T-helper 1 cell (primary cell): ENCODE data around the gene IDUA.
"Not testable (repeated sequence)": the region's sequence is repeated elsewhere in the genome, so short reads cannot be mapped to it uniquely, and the experiment has no call there.

Source experiments
- DNase-seq, 5 donors: peaks; one replicate each; pipeline ENCODE4 v3.0.0-alpha.2; 2012 to 2020
- total RNA-seq, 4 donors: gene quantifications; one replicate each; lab custom pipeline; 2026; lab: John Stamatoyannopoulos, UW

IDUA gene
- total RNA-seq, result 26.8 to 36.4 (median 29.2) reads per million in 4 donors

DNA sequence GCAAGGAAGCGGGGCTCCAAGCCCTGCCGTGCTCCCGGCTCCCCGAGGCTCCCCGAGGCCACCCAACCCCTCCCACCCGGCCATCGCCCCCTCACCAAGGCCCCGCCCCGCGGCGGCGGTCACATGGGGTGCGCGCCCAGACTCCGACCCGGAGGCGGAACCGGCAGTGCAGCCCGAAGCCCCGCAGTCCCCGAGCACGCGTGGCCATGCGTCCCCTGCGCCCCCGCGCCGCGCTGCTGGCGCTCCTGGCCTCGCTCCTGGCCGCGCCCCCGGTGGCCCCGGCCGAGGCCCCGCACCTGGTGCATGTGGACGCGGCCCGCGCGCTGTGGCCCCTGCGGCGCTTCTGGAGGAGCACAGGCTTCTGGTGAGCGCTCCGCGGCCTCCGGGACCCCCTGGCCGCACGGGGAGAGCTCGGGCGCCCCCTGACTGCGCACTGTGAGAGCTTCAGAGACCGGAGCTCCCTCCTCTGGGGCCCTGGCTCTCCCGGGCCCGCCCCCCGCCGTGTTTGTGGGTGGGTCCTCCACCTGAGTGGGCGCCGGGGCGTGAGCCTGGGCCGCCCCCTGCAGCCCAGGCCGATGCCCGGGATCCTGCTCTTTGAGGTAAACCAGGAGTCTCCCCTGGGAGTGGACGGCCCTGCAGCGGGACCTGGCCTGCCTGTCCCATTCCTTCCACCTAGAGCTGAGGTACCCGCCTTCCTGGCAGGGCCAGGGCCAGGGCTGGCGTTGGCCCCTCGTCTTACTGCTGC, at the start of gene IDUA:
IDUA (plus strand) TSS at position 166 of the 745 bp plus-strand sequence; CDS start at position 207, 41 bp downstream.
- peak; percentile 69 to 83 (median 78) for DNase-seq

DNA sequence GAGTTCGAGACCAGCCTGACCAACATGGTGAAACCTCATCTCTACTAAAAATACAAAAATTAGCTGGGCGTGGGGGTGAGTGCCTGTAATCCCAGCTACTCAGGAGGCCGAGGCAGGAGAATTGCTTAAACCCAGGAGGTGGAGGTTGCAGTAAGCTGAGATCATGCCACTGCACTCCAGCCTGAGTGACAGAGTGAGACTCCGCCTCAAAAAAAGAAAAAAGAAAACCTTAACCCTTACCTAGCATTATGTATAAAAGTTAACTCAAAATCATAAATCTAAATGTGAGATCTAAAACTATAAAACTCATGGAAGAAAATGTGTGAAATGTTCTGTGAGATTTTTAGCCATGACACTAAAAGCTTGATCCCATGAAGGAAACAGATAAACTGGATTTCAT, 47.3 kb upstream of the IDUA start:
- DNase-seq, result not testable (repeated sequence)

DNA sequence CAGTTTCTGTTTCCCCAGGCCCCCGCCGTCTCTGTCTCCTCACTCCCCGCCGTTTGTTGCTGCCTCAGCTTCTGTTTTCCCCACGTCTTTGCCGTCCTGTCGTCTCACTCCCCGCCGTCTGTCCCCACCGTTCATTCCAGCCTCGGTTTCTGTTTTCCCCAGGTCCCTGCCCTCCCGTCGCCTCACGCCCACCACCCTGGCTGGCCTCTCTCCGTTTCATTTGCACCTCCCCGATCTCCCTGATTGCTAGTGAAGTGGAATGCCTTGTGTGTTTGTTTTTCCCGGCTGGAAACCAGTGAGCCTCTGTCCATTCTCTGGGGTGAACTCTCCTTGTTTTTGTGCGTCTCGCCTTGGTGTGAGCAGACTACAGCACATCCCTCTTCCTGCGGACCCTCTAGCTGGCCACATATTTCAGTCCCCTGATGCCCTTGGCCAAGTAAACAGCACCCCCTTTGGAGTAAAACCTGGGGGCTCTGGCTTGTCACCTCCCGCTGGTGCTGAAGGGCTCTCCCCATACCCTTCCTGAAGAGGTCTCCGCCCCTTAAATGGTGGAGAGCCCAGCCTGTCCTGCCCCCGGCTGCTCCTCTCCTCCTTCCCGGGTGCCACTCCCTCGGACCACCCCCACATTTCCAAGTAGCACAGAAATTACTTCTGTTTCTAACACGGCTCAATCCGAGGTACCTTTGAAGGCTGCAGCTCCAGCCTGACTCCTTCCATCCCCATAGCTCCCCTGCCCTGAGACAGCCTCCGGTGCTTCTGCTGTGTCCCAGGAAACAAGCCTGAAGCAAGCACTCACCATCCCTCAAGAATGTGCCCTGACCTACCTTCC, 41.4 kb upstream of the IDUA start:
- no peak for DNase-seq

DNA sequence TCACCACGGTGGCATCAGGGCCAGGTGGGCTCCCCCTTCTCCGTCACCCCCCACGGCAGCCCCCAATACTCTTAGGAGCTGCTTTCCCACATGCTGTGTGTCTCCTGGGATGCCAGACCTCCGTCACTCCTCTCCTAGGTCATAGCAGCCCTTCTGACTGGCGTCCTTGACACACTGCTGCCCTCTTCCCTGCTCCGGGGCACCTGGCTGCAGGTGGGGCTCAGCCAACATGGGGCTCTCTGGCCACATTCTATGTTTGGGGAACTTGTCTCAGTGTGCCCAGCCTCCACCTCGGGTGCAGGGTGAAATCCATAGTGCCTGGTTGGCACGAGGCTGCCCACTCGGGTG, 40.8 kb upstream of the IDUA start:
- no peak for DNase-seq

DNA sequence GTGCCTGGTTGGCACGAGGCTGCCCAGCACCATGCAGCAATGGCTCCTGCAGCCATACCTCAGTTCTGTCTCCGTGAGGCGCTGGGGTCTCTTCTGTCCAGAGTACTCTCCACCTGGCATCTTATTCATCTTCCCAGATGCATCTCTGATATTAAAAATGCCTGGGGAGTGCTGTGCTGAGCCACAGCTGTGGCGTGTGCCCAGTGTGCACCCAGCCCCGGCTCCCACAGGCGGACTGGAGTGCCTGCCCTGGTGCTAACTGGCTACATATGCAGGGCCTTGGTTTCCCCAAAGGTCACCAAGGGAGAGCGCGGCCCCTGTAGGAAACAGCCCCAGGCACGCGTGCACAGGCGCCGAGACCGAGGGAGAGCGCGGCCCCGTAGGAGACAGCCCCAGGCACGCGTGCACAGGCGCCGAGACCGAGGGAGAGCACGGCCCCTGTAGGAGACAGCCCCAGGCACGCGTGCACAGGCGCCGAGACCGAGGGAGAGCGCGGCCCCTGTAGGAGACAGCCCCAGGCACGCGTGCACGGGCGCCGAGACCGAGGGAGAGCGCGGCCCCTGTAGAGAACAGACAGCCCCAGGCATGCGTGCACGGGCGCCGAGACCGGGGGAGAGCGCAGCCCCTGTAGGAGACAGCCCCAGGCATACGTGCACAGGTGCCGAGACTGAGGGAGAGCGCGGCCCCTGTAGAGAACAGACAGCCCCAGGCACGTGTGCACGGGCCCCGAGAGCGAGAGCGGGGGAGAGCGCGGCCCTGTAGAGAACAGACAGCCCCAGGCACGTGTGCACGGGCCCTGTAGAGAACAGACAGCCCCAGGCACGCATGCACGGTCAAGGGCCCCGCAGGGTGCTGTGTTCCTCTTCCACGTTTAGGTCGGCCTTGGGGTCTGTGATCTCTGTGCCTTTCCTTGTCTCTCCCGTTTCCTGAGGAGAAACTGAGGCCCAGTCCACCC, 40.0 kb upstream of the IDUA start:
- DNase-seq, result no peak

DNA sequence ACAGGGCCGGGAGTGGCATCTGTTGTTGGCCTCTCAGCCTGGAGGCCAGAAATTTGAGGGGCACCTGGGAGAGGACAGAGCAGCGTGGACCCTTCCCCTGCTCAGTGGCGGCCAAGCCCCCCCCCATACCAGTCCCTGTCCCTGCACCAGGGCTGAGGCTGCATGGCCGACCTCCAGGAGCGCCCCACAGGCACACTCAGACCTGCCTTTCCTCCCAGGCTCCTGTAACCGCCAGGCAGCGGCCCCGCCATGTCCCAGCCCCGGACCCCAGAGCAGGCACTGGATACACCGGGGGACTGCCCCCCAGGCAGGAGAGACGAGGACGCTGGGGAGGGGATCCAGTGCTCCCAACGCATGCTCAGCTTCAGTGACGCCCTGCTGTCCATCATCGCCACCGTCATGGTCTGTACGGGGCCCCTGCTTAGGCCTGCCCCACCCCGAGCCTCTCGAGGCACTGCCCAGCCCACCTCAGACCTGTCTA, 39.3 kb upstream of the IDUA start:
- peak in 1 of 5 donors; percentile 8 for DNase-seq

DNA sequence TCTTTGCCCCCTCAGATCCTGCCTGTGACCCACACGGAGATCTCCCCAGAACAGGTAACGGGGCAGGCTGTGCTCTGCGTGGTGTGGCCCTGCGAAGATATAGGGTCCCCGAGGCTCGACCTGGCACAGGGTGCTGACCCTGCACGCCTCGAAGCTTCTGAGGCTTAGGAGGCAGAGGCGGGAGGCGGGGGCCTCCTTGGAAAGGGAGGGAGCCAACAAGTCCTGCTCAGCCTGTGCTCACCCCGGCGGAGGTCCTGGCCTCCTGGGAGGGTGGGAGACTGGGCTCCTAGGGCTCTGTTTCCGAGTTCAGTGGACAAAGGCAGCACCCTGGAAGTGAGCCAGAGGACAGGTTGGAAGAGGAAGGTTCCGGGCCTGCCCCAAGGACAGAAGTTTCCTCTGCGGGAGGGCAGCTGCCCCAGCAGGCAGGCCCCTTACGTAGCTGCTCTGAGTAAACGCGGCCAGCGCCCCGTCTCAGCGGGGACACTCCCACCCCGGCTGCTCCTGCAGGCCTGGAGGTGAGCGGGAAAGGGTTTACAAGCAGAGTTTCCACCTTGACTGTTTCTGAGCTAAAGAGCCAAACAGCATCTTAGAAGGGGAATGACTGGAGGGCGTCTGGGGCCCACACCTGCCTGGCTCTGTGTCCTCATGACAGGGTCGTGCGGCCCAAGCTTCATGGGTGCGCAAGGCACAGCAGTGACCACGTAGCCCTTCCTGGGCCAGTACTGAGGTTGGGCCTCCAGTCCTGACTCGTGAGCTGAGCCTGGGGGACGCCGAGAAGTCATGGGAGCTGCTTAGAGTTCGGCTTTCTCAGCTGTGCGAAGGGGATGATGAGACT, 38.5 kb upstream of the IDUA start:
- DNase-seq, result peak in 1 of 5 donors; percentile 4

DNA sequence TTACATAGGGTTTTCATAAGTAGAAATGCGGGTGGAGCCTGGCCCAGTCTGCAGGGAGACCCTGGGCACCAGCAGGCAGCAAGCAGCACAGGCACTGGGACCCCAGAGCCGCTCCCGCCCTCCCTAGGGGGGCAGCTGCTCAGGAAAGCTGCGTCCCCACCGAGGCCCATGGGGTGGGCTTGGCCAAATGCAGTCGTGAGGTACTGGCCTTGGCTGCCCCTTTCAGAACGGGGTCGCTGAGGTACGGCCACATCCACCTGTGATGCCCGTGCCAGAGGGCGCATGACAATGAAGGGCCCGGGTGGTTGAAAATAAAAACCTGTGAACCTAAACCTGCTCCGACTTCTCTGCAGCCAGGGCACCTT, 37.9 kb upstream of the IDUA start:
- no peak for DNase-seq

DNA sequence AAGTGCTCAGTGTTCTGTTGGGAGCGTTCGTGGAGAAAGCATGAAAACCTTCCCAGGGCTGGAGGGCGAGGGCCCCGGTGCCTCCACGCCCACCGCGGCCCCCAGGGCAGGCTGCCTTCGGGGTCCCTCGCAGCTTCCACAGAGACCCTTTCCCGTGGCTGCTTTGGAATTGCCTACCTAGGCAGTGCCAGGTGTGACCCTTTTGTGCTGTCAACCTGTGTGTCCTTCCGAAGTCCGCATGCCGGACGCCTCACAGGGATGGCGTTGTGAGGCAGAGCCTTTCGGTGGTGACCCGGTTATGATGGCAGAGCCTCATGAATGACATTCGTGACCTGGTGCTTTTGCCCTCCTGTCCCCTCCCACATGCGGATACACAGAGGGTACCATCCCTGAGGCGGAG, 37.2 kb upstream of the IDUA start:
- DNase-seq, result no peak

DNA sequence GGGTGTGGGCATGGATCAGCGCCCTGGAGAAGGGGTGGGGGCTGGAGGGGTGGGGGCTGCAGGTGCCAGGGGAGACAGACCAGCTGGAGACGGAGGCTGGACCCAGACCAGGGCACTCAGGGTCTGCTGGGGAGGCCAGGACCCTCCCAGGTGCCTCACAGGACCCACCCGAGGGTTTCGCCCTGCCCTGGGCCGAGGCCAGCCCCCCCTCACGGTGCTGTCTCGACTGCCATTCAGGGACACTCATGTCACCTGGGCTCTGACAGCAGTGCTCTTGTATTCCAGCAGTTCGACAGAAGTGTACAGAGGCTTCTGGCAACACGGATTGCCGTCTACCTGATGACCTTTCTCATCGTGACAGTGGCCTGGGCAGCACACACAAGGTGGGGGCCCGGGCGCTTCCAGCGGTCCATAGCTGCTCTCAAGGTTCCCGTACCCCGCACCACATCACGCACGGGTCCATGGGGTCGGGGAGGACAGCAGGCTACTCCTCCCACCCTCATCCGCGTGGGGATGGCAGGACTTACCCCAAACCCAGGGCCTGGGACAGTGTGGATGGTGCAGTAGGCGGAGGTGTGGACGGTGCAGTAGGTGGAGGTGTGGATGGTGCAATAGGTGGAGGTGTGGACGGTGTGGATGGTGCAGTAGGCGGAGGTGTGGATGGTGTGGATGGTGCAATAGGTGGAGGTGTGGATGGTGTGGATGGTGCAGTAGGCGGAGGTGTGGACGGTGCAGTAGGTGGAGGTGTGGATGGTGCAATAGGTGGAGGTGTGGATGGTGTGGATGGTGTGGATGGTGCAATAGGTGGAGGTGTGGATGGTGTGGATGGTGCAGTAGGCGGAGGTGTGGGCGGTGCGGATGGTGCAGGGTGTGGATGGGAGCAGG, 36.5 kb upstream of the IDUA start:
- DNase-seq, result peak in 1 of 5 donors; percentile 9

DNA sequence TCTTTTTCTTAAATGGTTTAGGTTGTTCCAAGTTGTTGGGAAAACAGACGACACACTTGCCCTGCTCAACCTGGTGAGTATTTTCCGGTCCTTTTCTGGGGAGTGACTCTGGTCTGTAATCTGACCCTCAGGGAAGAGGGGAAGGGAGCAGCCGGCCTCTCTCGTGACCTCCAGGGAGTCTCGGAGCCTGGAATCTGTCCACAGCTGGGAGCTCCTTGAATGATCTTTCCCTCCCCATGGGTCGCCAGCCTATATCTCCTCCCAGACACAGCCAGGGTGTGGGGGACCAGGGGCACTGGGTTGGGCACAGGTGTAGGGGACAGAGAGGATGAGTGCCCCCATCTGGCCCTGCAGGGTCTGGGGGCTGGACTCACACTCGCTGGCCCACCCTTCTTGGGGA, 35.7 kb upstream of the IDUA start:
- DNase-seq, result no peak

DNA sequence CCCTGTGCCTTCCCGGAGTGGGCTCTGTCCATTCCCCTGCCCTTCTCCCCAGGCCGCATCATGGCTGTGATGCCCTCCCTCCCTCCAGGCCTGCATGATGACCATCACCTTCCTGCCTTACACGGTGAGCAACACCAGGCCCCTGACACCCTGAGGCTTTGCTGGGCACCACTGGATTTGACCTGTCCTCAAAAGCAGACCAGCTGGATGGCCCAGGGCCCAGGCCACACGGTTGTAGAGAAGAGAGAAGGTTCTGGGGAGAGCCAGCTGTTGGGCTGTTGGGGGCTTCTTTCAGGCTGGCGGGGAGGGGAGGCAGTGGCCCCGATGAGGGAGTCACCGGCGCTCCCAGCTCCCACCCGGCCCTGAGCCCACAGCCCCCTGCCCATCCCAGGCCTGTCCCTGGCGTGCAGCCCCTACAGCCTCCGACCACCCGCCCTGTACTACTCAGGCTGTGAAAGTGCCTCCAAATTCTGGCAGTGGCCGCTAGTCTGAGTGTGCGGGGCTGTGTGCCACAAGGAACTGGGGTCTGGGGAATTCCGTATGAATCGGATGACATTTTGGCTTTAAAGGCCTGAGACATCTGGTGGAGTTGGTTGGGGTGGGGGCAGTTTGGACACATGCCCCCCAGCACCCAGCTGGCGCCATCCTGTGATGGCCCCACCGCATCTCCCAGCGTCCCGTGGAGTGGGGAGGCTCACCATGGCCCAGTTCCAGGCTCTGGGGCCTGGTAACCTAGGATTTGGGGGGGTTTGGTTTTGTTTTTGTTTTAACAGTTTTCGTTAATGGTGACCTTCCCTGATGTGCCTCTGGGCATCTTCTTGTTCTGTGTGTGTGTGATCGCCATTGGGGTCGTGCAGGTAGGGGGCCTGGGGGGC, 35.0 kb upstream of the IDUA start:
- DNase-seq, result peak in 1 of 5 donors; percentile 1

DNA sequence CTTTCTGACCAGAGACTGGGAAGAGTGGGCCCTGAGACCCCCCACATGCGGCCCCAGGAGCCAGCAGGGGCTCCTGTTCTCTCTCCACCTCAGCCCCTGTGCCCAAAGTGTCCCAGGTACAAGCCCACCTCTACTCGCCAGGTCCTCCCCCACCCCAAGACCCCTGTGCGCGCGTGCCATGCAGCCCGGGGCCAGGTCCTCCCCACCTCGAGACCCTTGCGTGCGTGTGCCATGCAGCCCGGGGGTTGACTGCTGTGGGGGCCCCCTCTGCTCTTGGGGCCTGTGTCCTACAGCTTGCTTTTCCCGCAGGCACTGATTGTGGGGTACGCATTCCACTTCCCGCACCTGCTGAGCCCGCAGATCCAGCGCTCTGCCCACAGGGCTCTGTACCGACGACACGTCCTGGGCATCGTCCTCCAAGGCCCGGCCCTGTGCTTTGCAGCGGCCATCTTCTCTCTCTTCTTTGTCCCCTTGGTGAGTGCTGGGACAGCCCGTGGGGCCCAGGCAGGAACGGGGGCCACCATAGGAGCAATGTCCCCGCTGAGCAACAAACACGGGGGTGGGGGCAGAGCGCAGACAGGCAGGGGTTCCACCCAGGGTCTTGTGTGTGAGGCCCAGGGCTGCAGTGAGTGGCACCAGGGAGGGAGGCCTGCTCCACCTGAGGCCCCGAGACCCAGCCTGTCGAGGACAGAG, 33.8 kb upstream of the IDUA start:
- peak in 1 of 5 donors; percentile 5 for DNase-seq

DNA sequence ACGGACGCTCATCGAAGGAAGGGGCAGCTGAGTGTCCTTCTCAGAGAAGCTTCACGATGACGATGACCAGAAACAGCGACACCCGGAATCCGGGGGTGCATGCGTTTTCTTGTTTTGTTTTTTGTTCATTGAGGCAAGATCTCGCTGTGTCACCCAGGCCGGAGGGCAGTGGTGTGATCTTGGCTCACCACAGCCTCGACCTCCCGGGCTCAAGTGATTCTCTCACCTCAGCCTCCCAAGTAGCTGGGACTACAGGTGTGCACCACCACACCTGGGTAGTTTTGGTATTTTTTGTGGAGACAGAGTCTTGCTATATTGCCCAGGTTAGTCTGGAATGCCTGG, 33.3 kb upstream of the IDUA start:
- no peak for DNase-seq

DNA sequence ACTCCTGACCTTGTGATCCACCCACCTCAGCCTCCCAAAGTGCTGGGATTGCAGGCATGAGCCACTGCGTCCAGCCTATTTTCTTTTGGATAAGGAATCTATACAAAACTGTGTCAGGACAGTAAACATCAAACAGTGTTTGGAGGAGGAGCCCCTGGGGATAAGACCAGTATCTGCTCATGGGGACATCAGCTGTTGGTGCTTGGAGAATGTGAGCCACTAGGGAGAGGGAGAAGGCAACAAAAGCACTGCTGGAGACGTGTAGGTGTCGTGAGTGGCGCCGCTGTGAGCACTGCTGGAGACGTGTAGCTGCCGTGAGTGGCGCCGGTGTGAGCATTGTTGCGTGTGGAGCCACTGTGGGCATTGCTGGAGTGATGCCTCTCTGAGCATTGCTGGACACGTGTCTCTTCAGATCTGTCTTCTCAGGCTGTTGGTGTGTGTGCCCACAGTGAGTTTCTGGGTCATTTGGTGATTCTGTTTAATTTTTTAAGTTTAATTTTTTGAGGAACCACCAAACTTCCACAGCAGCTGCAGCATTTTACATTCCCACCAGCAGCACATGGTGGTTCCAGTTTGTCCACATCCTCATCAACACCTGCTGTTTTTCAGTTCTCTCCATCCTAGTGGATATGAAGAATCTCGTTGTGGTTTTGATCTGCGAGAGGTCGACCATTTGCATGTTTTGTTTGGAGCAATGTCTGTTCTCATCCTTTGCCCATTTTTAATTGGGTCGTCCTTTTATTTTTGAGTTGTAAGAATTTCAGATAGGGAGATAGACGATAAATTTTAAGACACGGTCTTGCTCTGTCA, 32.4 kb upstream of the IDUA start:
- DNase-seq, result no peak

DNA sequence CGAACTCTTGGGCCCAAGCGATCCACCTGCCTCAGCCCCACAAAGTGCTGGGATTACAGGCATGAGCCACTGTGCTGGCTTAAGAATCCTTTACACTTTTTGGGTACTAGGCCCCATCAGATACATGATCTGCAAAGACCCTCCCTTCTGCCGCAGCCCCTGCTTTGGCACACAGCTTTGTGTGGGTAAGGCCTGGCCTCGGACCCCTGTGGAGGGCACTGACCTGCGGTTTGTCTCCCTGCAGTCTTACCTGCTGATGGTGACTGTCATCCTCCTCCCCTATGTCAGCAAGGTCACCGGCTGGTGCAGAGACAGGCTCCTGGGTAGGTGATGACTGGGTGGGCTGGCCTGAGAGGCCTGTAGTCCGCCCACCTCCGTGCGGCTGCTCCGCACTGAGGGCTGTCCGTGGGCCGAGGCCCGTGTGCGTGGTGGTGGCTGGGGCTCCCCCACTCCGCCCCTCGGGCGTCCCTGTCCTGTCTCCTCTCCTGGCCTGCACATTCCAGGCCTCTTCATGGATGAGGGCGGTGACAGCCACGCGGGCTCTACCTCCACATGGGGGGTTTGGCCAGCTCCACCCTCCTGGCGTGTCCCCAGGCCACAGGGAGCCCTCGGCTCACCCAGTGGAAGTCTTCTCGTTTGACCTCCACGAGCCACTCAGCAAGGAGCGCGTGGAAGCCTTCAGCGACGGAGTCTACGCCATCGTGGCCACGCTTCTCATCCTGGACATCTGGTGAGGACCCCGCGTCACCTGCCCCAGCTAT, 31.5 kb upstream of the IDUA start:
- DNase-seq, result no peak

DNA sequence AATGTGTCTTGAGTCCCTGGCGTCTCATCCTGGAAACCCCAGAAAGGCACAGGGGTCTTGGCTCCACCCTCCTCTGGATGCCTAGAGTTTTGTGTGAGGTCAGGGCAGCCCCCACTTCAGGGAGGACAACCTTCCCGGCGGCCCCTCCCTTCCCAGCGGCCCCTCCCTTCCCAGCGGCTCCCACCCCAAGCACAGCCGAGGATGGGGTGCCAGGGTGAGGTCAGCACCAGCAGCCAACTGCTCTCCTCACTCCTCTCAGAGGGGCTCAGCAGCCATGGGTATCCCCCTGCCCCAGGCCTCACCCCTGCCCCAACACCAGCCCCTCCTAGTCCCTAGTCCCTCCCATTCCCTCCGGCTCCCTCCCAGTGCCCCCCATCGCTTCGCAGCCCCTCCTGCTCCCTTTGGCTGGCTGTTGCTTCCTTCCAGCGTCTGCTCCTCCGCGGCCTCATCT, 30.9 kb upstream of the IDUA start:
- no peak for DNase-seq
